ENCODE results near the gene CAPN13.

DNA sequence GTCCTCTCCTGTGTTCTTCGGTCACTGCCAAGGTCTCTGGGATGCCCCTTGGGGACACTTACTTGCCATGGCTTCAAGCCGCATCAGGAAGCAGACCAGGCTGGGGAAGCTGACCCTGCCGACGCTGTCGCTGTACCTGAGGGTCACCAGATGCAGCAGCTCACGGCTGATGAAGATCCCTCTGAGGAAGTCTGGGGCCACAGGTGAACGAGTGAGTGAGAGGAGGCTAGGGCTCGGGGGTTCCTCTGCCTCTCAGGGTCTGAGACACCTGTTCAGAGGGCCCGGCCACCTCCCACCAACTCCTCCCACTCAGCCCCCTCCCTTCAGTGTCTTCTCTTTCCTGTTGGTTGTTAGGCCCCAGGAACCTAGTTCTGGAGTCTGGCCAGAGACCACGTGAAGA, 74.9 kb downstream of the CAPN13 start:
- TF ChIP-seq, protein P1, sequence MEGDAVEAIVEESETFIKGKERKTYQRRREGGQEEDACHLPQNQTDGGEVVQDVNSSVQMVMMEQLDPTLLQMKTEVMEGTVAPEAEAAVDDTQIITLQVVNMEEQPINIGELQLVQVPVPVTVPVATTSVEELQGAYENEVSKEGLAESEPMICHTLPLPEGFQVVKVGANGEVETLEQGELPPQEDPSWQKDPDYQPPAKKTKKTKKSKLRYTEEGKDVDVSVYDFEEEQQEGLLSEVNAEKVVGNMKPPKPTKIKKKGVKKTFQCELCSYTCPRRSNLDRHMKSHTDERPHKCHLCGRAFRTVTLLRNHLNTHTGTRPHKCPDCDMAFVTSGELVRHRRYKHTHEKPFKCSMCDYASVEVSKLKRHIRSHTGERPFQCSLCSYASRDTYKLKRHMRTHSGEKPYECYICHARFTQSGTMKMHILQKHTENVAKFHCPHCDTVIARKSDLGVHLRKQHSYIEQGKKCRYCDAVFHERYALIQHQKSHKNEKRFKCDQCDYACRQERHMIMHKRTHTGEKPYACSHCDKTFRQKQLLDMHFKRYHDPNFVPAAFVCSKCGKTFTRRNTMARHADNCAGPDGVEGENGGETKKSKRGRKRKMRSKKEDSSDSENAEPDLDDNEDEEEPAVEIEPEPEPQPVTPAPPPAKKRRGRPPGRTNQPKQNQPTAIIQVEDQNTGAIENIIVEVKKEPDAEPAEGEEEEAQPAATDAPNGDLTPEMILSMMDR (IDR thresholded peaks at IDR 0.05; ENCODE audit: low read depth, low read length, poor library complexity, severe bottlenecking), result no peak
- TF ChIP-seq EZH2phosphoT487 (IDR thresholded peaks at IDR 0.05; ENCODE audit: borderline replicate concordance, low read length), result no peak
